Measurements from ENCODE around the gene TENM4. TPM values are rescaled to one million over a fixed set of nuclear protein-coding genes. Genes with fewer than 3 reads are reported as not detected.

TENM4 gene
- total and polyA plus RNA-seq, 4 donors: 0.02 to 0.33 (median 0.14) TPM

- H3K4me3 ChIP-seq (ENCODE audit: low read depth in 1 of 3, low read length in 3 of 3): no peak overlapping the region
- H3K36me3 ChIP-seq (ENCODE audit: control insufficient read depth in 4 of 4, insufficient read depth in 3 of 4, low read depth in 1 of 4, low read length in 3 of 4): no peaks in the 10 kb centered on the region
- no peaks in the 10 kb centered on the region for H3K9me3 ChIP-seq (ENCODE audit: control insufficient read depth in 4 of 4, low read length in 3 of 4)
- no peaks in the 10 kb centered on the region for H3K27me3 ChIP-seq (ENCODE audit: control insufficient read depth in 4 of 4, insufficient read depth in 4 of 4, low read length in 3 of 4)
- 96% methylated on average over 20 of the region's 20 CpGs for WGBS
- no peak for DNase-seq (ENCODE audit: low spot score)
- H3K27ac ChIP-seq (ENCODE audit: low read depth in 1 of 2, low read length in 2 of 2): no peak overlapping the region
- H3K4me1 ChIP-seq (ENCODE audit: control insufficient read depth in 4 of 4, insufficient read depth in 4 of 4, low read length in 3 of 4): no peaks in the 10 kb centered on the region
- TF ChIP-seq JUND (IDR thresholded peaks at IDR 0.05) (no peak), TAF1 (conservative IDR thresholded peaks at IDR 0.05) (no peak), RXRA (IDR thresholded peaks at IDR 0.05) (no peak), NR2F2 (IDR thresholded peaks at IDR 0.05) (no peak)
- TF ChIP-seq, protein P1, sequence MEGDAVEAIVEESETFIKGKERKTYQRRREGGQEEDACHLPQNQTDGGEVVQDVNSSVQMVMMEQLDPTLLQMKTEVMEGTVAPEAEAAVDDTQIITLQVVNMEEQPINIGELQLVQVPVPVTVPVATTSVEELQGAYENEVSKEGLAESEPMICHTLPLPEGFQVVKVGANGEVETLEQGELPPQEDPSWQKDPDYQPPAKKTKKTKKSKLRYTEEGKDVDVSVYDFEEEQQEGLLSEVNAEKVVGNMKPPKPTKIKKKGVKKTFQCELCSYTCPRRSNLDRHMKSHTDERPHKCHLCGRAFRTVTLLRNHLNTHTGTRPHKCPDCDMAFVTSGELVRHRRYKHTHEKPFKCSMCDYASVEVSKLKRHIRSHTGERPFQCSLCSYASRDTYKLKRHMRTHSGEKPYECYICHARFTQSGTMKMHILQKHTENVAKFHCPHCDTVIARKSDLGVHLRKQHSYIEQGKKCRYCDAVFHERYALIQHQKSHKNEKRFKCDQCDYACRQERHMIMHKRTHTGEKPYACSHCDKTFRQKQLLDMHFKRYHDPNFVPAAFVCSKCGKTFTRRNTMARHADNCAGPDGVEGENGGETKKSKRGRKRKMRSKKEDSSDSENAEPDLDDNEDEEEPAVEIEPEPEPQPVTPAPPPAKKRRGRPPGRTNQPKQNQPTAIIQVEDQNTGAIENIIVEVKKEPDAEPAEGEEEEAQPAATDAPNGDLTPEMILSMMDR (IDR thresholded peaks at IDR 0.05; ENCODE audit: low read depth, low read length, missing input control): no peak
- TF ChIP-seq, protein P2, sequence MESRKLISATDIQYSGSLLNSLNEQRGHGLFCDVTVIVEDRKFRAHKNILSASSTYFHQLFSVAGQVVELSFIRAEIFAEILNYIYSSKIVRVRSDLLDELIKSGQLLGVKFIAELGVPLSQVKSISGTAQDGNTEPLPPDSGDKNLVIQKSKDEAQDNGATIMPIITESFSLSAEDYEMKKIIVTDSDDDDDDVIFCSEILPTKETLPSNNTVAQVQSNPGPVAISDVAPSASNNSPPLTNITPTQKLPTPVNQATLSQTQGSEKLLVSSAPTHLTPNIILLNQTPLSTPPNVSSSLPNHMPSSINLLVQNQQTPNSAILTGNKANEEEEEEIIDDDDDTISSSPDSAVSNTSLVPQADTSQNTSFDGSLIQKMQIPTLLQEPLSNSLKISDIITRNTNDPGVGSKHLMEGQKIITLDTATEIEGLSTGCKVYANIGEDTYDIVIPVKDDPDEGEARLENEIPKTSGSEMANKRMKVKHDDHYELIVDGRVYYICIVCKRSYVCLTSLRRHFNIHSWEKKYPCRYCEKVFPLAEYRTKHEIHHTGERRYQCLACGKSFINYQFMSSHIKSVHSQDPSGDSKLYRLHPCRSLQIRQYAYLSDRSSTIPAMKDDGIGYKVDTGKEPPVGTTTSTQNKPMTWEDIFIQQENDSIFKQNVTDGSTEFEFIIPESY (IDR thresholded peaks at IDR 0.05): no peak
- no peak overlapping the region for H3K9ac ChIP-seq (ENCODE audit: low read depth in 1 of 2, low read length in 2 of 2)
These were observed 654.1 kb downstream of the TENM4 start for GRCh38 chr11:78786746-78787145.

DNA sequence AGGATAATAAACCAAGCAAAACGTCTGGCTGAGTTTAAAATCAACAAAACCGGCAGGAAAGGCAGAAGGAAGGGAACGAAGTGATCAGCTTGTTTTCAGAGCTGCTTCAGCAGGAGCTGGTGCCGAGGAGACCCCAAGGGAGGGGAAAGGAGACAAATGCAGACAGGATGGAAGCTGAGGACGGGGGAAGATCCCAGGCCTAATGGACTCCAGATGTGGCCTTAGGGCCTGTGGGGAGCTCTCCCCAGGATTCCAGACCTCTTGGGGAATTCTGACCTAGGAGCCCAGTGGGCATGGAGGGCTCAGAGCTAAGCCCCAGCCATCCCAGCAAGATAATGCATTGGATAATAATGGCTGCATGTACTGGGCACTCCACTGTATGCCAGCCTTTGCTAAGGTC is 654.7 kb downstream of the TENM4 start:
- no peak for DNase-seq (ENCODE audit: low spot score)
- WGBS: 57% methylated on average over 5 of the region's 5 CpGs

More for the DNA sequence above, 654.7 kb downstream of the TENM4 start:
- Histone ChIP-seq H3K9me3 (ENCODE audit: control insufficient read depth in 4 of 4, low read length in 3 of 4) (no peaks in the 10 kb centered on the region), H3K4me1 (ENCODE audit: control insufficient read depth in 4 of 4, insufficient read depth in 4 of 4, low read length in 3 of 4) (no peaks in the 10 kb centered on the region), H3K27ac (ENCODE audit: low read depth in 1 of 2, low read length in 2 of 2) (no peak overlapping the region), H3K4me3 (ENCODE audit: low read depth in 1 of 3, low read length in 3 of 3) (no peak overlapping the region), H3K27me3 (ENCODE audit: control insufficient read depth in 4 of 4, insufficient read depth in 4 of 4, low read length in 3 of 4) (no peaks in the 10 kb centered on the region), H3K9ac (ENCODE audit: low read depth in 1 of 2, low read length in 2 of 2) (no peak overlapping the region), H3K36me3 (ENCODE audit: control insufficient read depth in 4 of 4, insufficient read depth in 3 of 4, low read depth in 1 of 4, low read length in 3 of 4) (no peaks in the 10 kb centered on the region)
- TF ChIP-seq TAF1 (conservative IDR thresholded peaks at IDR 0.05) (no peak), FOXA2 (IDR thresholded peaks at IDR 0.05) (no peak), SP1 (IDR thresholded peaks at IDR 0.05) (no peak), FOXA1 (IDR thresholded peaks at IDR 0.05) (no peak), HNF4G (IDR thresholded peaks at IDR 0.05) (no peak), JUND (IDR thresholded peaks at IDR 0.05) (no peak), EGR1 (IDR thresholded peaks at IDR 0.05; ENCODE audit: low read depth in 2 of 2) (no peak)
- TF ChIP-seq, protein P3, sequence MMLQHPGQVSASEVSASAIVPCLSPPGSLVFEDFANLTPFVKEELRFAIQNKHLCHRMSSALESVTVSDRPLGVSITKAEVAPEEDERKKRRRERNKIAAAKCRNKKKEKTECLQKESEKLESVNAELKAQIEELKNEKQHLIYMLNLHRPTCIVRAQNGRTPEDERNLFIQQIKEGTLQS (IDR thresholded peaks at IDR 0.05): no peak
- TF ChIP-seq, protein P1 (IDR thresholded peaks at IDR 0.05; ENCODE audit: low read depth, low read length, missing input control): no peak
- TF ChIP-seq, protein P2 (IDR thresholded peaks at IDR 0.05): no peak
